Measurements from ENCODE around the gene BLTP3A.
"Not testable (repeated sequence)": the region's sequence is repeated elsewhere in the genome, so short reads cannot be mapped to it uniquely, and the experiment has no call there.

The BLTP3A gene, protein sequence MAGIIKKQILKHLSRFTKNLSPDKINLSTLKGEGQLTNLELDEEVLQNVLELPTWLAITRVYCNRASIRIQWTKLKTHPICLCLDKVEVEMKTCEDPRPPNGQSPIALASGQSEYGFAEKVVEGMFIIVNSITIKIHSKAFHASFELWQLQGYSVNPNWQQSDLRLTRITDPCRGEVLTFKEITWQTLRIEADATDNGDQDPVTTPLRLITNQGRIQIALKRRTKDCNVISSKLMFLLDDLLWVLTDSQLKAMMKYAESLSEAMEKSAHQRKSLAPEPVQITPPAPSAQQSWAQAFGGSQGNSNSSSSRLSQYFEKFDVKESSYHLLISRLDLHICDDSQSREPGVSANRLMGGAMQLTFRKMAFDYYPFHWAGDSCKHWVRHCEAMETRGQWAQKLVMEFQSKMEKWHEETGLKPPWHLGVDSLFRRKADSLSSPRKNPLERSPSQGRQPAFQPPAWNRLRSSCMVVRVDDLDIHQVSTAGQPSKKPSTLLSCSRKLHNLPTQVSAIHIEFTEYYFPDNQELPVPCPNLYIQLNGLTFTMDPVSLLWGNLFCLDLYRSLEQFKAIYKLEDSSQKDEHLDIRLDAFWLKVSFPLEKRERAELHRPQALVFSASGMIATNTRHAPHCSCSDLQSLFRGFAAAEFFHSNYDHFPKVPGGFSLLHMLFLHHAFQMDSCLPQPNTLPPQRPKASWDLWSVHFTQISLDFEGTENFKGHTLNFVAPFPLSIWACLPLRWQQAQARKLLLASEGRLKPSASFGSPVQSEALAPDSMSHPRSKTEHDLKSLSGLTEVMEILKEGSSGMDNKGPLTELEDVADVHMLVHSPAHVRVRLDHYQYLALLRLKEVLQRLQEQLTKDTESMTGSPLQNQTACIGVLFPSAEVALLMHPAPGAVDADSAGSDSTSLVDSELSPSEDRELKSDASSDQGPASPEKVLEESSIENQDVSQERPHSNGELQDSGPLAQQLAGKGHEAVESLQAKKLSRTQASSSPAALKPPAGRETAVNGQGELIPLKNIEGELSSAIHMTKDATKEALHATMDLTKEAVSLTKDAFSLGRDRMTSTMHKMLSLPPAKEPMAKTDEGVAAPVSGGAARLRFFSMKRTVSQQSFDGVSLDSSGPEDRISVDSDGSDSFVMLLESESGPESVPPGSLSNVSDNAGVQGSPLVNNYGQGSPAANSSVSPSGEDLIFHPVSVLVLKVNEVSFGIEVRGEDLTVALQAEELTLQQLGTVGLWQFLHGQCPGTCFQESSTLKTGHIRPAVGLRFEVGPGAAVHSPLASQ (N-terminal part only)

DNA sequence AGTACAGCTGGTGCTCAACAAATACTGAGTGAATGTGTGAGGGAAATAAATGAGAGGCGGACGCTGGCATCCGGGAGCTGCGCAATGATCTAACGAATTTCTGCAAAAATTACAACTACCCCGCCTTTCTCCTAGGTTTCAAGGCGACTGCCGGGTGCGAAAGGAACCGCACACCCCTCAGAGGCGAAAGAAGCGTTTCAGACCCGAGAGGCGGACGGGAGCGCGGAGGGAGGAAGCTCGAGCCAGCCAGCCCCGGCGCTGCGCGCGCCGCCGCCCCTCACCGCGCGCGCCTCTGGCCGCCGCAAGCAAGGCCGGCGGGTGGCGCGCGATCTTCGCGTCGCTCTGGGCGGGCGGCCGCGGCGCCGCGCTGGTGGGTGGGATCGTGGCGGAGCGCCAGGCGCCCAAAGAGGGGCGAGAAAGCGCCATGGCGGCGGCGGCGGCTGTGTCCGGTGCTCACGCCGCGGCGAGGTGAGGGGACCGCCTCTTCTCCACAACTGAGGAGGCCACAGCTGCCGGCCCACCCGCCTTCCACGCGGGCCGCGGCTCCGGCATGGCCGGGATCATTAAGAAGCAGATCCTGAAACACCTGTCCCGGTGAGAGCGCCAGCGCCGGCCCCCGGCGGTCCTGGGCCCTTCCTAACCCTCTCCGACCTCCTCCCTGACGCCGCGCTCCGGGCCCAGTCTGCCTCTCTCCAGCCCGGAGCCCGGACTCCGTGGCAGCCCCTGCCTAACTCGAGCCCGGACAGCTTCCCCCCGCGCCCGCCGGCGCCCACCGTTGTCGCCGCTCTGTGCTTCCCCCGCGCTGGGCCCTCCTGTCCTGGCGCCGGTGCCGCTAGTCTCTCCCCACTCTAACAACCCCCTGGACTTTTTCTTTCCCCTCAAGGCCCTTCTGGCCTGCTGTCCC is at the start of gene BLTP3A:
Gene BLTP3A, plus strand, starts transcription at position 383 of the 904 bp plus-strand sequence. Its CDS starts 168 bp downstream, at position 551.
- DNase-seq (ENCODE audit: low read depth in 2 of 2) = peak; percentile 71 to 73

DNA sequence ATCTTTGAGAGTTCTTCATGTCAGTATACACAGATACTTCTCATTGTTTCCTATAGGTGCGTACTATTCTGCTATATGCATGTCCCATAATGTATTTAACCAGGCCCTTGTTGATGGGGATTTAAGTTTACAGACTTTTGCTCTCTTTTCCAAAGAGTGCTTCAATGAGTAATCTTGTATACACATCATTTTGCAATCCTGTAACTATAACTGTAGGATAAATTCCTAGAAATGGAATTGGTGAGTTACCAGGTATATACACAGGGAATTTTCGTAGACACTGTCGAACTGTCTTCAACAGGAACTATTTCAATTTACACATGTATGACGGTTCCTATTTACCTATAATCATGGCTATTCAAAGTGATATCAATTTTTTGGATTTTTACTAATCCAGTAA is 49.8 kb upstream of the BLTP3A start:
- DNase-seq (ENCODE audit: low read depth in 2 of 2) = no peak

DNA sequence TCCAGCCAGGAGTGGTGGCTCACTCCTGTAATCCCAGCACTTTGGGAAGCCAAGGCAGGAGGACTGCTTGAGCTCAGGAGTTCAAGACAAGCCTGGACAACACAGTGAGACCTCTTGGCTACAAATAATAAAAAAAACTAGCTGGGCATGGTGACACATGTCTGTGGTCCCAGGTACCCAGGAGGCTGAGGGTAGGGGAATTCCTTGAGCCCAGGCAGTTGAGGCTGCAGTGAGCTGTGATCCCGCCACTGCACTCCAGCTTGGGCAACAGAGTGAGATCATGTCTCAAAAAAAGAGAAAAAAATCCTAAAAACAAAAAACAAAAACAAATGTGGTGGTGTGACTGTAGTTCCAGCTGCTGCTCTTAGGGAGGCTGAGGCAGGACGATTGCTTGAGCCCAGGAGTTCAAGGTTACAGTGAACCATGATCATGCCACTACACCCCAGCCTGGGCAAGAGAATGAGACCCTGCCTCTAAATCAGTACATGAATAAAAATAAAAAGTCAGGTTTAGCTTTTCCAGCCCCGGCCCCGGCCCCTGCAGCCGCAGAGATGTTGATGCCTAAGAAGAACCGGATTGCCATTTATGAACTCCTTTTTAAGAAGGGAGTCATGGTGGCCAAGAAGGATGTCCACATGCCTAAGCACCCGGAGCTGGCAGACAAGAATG is 48.1 kb upstream of the BLTP3A start:
- no peak for DNase-seq (ENCODE audit: low read depth in 2 of 2)

DNA sequence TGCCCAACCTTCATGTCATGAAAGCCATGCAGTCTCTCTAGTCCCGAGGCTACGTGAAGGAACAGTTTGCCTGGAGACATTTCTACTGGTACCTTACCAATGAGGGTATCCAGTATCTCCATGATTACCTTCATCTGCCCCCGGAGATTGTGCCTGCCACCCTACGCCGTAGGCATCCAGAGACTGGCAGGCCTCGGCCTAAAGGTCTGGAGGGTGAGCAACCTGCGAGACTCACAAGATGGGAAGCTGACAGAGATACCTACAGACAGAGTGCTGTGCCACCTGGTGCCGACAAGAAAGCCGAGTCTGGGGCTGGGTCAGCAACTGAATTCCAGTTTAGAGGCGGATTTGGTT is 47.6 kb upstream of the BLTP3A start:
- not testable (repeated sequence) for DNase-seq (ENCODE audit: low read depth in 2 of 2)

DNA sequence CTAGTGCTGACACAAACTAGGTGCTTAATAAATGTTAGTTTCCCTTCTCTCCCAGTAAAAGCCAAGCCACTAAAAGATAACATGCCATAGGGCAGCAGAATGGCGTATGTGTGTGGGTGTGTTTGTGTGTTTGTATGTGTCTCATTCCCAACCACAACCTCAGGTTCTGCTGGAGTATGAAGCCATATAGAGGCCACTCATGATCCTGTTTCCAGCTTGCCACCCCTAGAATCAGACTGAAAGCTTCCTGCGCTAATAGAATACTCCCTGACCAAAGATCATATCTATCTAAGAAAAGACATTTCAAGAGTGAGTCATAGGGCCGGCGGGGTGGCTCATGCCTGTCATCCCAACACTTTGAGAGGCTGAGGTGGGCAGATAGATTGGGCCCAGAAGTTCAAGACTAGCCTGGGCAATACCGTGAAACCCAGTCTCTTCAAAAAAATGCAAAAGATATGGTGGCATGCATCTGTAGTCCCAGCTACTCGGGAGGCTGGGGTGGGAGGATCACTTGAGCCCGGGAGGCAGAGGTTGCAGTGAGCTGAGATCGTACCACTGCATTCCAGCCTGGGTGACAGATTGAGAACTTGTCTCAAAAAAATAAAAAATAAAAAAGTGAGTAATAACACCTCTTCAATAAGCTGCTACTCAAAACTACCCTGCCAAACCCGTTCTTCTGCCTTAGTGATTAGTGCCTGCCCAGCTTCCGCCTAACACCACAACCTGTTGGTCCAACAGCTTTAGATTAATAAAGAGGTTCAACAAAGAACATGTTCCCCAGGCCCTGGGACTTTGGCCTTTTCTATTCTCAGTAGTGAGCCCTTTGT is 46.4 kb upstream of the BLTP3A start:
- peak in 1 of 2 donors; percentile 15 for DNase-seq (ENCODE audit: low read depth in 2 of 2)

DNA sequence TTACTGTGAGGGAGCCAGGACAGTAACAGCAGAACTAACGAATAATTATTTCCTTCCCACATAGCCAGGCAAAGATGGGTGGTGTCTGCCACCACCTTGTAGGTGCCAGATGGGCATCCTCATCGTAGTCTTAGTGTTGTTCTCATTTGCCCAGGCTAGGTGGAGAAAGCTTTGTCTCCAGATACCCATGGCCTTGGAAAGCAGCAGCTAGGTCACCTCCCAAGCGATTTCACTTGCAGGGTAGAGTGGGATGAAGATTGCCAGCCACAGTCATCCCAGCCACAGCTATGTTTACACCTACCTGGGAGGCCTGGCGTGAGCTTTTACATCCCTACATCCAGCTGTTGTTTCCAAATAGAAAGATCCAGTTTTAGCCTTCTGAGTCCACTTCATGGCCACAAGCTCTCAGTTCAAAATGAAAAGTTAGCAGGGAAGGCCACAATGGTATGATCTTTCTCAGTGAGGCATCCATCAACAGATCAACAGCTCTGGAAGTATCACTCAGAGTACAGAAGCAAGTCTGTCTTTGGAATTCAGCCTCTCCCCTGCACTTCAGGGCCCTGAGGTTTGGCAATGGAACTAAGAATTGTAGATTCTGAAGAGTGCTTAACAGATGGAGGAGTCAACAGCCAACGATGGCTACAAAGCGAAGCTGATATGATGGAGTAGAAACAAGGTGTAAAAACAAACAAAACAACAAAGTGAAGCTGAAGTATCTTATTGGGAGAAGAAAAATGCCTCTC is 45.6 kb upstream of the BLTP3A start:
- DNase-seq (ENCODE audit: low read depth in 2 of 2) = no peak

DNA sequence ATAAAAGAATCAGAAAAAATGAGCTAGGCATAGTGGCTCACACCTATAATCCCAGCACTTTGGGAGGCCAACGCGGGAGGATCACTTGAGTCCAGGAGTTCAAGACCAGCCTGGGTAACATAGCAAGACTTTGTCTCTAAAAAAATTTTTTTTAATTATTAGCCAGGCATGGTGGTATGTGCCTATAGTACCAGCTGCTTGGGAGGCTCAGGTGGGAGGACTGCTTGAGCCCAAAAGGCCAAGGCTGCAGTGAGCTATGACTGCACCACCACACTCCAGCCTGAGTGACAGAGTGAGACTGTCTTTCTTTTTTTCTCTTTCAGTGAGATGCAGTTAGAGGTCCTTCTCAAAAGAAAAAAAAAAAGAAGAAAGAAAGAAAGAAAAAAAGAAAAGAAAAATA is 43.1 kb upstream of the BLTP3A start:
- DNase-seq (ENCODE audit: low read depth in 2 of 2) = no peak

DNA sequence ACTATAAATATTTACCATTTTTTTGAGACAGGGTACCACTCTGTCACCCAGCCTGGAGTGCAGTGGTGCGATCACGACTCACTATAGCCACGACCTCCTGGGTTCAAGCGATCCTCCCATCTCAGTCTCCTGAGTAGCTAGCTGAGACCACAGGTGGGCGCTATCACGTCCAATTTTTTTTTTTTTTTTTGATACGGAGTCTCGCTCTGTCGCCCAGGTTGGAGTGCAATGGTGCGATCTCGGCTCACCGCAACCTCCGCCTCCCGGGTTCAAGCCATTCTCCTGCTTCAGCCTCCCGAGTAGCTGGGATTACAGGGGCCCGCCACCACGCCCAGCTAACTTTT is 35.4 kb upstream of the BLTP3A start:
- peak; percentile 19 to 46 for DNase-seq (ENCODE audit: low read depth in 2 of 2)

DNA sequence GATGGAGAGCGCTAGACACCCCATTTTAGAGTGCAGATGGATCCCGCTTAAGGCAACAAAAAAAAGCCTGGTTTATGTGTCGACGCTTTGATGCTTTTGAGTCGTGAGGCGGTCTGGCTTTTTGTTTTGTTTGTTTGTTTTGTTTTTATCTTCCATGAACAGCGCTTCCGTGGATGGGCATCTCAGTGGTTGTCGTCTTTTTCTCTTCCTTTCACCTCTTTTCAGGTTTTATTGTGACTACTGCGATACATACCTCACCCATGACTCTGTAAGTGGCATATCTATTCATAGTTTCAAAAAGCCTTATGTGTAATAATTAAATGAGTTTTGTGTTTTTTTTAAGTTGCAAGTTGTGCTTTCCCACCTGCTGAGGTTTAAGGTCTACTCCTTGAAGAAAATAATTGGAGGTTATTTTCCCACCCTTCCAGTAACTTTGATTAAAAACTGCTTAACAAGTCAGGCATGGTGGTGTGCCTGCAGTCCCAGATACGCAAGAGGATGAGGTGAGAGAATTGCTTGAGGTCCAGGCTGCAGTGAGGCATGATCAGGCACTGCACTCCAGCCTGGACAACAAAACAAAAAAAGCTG is 34.1 kb upstream of the BLTP3A start:
- DNase-seq (ENCODE audit: low read depth in 2 of 2) = no peak

DNA sequence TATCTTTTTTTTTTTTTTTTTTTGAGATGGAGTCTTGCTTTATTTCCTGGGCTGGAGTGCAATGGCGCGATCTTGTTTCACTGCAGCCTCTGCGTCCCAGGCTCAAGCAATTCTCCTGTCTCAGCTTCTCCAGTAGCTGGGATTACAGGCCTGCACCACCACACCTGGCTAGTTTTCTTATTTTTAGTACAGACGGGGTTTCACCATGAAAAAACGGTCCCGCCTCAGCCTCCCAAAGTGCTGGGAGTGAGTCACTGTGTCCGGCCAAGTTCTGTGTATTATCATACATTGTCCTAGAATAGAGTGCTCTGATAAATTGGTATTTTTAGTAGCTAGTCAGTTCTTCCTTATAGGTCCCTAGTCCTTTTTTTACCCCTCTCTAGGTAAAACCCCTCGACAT is 31.8 kb upstream of the BLTP3A start:
- no peak for DNase-seq (ENCODE audit: low read depth in 2 of 2)

DNA sequence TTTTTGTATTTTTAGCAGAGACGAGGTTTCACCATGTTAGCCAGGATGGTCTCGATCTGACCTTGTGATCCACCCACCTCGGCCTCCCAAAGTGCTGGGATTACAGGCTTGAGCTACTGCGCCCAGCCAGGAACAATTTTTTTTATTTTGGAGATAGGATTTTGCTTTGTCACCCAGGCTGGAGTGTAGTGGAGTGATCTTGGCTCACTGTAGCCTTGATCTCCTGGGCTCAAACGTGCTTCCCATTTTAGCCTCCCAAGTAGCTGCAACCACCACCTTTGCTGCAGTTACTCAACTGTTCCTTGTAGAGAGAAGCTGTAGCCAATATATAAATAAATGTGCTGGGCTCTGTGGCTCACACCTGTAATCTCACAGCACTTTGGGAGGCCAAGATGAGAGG is 30.2 kb upstream of the BLTP3A start:
- not testable (repeated sequence) for DNase-seq (ENCODE audit: low read depth in 2 of 2)

DNA sequence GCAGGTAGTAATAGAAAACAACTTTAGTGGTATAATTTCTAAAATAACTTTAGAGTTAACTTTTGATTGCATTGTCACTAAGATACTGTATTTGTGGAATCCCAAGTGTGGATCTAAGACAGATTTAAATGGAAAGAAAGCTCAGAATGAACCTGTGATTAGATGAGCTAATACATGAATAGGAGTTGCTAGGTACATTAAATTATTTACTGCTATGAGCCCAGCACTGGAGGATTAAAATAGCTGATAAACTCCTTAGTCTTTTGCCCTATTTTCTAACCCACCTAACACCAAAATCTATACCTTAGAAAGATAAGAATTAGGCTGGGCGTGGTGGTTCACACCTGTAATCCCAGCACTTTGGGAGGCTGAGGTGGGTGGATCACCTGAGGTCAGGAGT is 23.7 kb upstream of the BLTP3A start:
- no peak for DNase-seq (ENCODE audit: low read depth in 2 of 2)

DNA sequence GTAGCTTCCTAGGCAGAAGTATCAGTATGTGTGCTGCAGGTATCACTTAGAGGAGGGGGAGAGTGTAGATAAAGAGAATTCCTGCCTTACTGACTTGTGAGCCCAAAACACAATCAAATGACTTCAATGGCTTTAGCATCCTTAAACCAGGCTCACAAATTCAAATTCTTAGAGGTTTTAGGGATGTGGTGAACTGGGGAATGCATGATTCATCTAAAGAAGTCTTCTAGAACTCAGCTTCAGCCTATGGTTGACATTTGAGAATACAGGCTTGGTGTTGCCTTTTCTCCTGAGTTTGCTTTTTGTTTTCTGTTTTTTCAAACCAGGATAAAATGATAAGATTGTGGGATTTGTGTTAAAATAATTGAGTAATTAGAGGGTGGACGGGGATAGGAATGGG is 20.2 kb upstream of the BLTP3A start:
- DNase-seq (ENCODE audit: low read depth in 2 of 2) = no peak

DNA sequence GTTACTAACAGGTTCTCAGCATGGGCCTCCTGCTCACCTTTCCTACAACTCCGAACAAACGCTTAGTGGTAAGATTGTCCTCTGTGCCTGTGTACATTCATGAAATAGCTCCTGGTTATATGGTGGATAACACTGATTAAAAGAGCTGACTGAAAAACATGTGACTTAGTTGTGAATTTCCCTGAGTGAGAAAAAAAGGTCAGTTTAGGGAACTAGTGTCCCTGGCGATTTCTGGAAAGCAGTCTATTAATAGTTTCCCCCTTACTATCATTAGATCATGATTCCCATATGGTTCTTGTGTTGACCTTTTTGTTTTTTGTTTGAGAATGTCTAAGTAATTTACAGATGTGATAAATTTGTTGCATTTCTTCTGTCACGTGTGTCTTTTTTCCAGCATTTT is 18.9 kb upstream of the BLTP3A start:
- DNase-seq (ENCODE audit: low read depth in 2 of 2) = no peak

DNA sequence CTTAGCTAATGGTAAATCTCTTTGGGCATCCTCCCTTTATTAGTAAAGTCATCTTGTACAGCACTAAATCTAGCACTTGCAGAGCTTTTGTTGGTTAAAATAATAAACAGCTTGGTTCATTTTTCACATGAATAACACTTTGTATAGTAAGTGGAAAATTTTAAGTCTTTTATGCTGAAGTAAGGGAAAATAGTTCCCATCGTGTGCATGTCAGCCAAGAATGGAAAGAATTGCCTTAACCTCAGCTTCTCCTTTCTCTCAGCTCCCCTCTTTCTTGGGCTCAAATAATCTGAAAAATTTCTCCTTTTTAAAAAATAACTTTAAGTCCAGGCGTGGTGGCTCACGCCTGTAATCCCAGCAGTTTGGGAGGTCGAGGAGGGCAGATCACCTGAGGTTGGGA is 18.0 kb upstream of the BLTP3A start:
- no peak for DNase-seq (ENCODE audit: low read depth in 2 of 2)

DNA sequence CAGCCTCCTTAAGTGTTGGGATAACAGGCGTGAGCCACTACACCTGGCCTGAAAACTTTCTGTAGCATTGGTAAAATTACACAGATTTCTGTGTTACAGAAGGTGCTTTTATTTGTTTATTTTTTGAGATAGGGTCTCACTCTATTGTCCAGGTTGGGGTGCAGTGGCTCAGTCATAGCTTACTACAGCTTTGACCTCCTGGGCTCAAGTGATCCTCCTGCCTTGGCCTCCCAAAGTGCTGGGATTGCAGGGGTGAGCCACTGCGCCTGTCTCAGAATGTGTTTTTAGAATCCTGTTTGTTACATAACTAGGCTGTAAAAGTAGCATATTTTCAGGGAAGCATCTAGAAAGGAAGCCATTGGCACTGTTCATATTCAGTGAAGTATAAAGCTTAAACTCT is 16.9 kb upstream of the BLTP3A start:
- DNase-seq (ENCODE audit: low read depth in 2 of 2) = no peak

DNA sequence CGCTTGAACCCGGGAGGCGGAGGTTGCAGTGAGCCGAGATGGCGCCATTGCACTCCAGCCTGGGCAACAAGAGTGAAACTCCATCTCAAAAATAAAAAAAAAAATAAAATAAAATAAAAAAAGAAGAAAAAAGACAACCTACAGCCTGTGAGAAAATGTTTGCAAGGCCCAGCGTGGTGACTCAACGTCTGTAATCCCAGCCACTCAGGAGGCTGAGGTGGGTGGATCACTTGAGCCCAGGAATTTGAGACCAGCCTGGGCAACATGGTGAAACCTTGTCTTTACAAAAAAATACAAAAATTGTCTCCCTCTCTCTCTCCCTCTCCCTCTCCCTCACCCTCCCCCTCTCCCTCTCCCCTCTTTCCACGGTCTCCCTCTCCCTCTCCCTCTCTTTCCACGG is 6.5 kb upstream of the BLTP3A start:
- DNase-seq (ENCODE audit: low read depth in 2 of 2) = not testable (repeated sequence)

DNA sequence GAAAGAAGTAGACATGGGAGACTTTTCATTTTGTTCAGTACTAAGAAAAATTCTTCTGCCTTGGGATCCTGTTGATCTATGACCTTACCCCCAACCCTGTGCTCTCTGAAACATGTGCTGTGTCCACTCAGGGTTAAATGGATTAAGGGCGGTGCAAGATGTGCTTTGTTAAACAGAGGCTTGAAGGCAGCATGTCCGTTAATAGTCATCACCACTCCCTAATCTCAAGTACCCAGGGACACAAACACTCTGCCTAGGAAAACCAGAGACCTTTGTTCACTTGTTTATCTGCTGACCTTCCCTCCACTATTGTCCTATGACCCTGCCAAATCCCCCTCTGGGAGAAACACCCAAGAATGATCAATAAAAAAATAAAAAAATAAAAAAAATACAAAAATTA is 4.7 kb upstream of the BLTP3A start:
- DNase-seq (ENCODE audit: low read depth in 2 of 2) = not testable (repeated sequence)

DNA sequence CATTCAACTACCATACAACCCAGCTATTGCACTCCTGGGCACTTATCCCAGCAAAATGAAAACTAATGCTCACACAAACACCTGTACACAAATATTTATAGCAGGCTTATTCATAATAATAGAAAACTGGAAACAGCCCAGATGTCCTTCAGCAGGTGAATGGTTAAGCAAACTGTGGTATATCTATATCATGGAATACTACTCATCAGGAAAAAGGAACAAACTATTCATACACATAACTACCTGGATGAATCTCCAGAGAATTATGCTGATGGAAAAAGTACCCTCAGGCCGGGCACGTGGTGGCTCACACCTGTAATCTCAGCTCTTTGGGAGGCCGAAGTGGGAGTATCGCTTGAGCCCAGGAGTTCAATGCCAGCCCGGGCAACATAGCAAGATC is 3.8 kb upstream of the BLTP3A start:
- no peak for DNase-seq (ENCODE audit: low read depth in 2 of 2)
